Gastroesophageal sphincter (tissue), 4 donors: ENCODE data around the gene AGBL1. TPM values are rescaled to one million over a fixed set of nuclear protein-coding genes. Genes with fewer than 3 reads are reported as not detected.

Source experiments
- ATAC-seq: fragments of 150-250 bp; one replicate; pipeline ENCODE4 v1.9.1; 2016; ENCODE audit warnings: mild to moderate bottlenecking, moderate library complexity
- H3K27ac ChIP-seq, 4 donors: fragments of 200-600 bp; sonication (generic) in 3 of 4; 1 replicate in 3 of 4; 2 replicates in 1 of 4; pipeline ENCODE4 v1.5.1; 2016 to 2019
- H3K27me3 ChIP-seq: fragments of 200-600 bp; sonication (generic); one replicate; pipeline ENCODE4 v1.5.1; 2019
- H3K36me3 ChIP-seq, 2 donors: fragments of 200-600 bp; sonication (generic); one replicate each; pipeline ENCODE4 v1.5.1; 2019; ENCODE audit warnings: control low read depth in 1 of 2
- H3K4me1 ChIP-seq, 3 donors: fragments of 200-600 bp; sonication (generic); 1 replicate in 2 of 3; 2 replicates in 1 of 3; pipeline ENCODE4 v1.5.1; 2016 to 2019; ENCODE audit warnings: control low read depth in 2 of 3
- H3K4me3 ChIP-seq, 2 donors: fragments of 200-600 bp; sonication (generic); one replicate each; pipeline ENCODE4 v1.5.1; 2019; ENCODE audit warnings: mild to moderate bottlenecking in 1 of 2, moderate library complexity in 1 of 2
- H3K9me3 ChIP-seq, 3 donors: fragments of 200-600 bp; sonication (generic); one replicate each; pipeline ENCODE4 v1.5.1; 2017 to 2019; ENCODE audit warnings: control low read depth in 2 of 3
- CTCF ChIP-seq, 4 experiments: fragments of 200-600 bp in 2 of 4; fragments of 450-650 bp in 2 of 4; sonication (generic) in 1 of 4; IDR thresholded peaks; one replicate each; pipeline ENCODE4 v1.5.1; 2017 to 2019; ENCODE audit warnings: antibody characterized with exemption in 4 of 4, mild to moderate bottlenecking in 2 of 4, moderate library complexity in 2 of 4
- EP300 ChIP-seq: sonication (generic); formaldehyde crosslinking; IDR thresholded peaks from one replicate; pipeline ENCODE4 v1.6.1; 2017; ENCODE audit warnings: antibody characterized with exemption, mild to moderate bottlenecking
- POLR2A ChIP-seq, 2 donors: fragments of 450-650 bp; IDR thresholded peaks; one replicate each; pipeline ENCODE4 v1.6.1; 2017; ENCODE audit warnings: antibody characterized with exemption in 2 of 2, mild to moderate bottlenecking in 2 of 2, moderate library complexity in 1 of 2
- POLR2AphosphoS5 ChIP-seq: sonication (generic); formaldehyde crosslinking; IDR thresholded peaks from one replicate; pipeline ENCODE4 v1.6.1; 2017; ENCODE audit warnings: antibody characterized with exemption
- WGBS, 2 donors: methylation state at CpG; one replicate each; pipeline ENCODE4 v1.1.5; 2018; ENCODE audit warnings: low coverage in 1 of 2; 5-methylcytosine and 5-hydroxymethylcytosine counted together
- total RNA-seq, 4 donors: library from RNA; depleted of rRNA; stranded (reverse); fragments of >200 nt; gene quantifications; one replicate each; pipeline ENCODE4 v1.1.0, GENCODE V29; 2016

AGBL1 gene
- total RNA-seq, 4 donors from 2014 or later: 0.12 to 0.13 TPM; not detected in 2

GRCh38 chr15:86237111-86237500 is 157.4 kb downstream of the AGBL1 start:
- H3K9me3 ChIP-seq: no peaks in the 10 kb centered on the region
- WGBS, 2 donors: 66 to 100% methylated on average over 1 to 5 of the region's 5 CpGs
- TF ChIP-seq POLR2AphosphoS5 (no peak), POLR2A (IDR thresholded peaks at IDR 0.05) (no peak), CTCF (IDR thresholded peaks at IDR 0.05) (no peak), EP300 (no peak)
- no peaks in the 10 kb centered on the region for H3K36me3 ChIP-seq
- peaks cover 33% of the 10 kb centered on the region for H3K27me3 ChIP-seq
- H3K4me3 ChIP-seq: no peak overlapping the region
- no peak overlapping the region for H3K27ac ChIP-seq
- H3K4me1 ChIP-seq: peaks cover 0 to 7% (median 3%) of the 10 kb centered on the region in 3 donors
- no peak for ATAC-seq

GRCh38 chr15:86247249-86247955 is 167.7 kb downstream of the AGBL1 start:
- no peak overlapping the region for H3K27ac ChIP-seq
- 86 to 89% methylated on average over 9 of the region's 15 CpGs for WGBS, 2 donors
- no peaks in the 10 kb centered on the region for H3K36me3 ChIP-seq
- no peaks in the 10 kb centered on the region for H3K9me3 ChIP-seq
- no peak for ATAC-seq
- H3K4me3 ChIP-seq: no peak overlapping the region
- H3K4me1 ChIP-seq: no peaks in the 10 kb centered on the region
- H3K27me3 ChIP-seq: no peaks in the 10 kb centered on the region
- TF ChIP-seq EP300: no peak
- TF ChIP-seq POLR2AphosphoS5: no peak
- no peak for TF ChIP-seq POLR2A (IDR thresholded peaks at IDR 0.05)
- no peak for TF ChIP-seq CTCF (IDR thresholded peaks at IDR 0.05)

- Histone ChIP-seq H3K27ac (no peak overlapping the region), H3K4me3 (no peak overlapping the region), H3K9me3 (no peaks in the 10 kb centered on the region), H3K36me3 (no peaks in the 10 kb centered on the region), H3K4me1 (no peaks in the 10 kb centered on the region), H3K27me3 (no peaks in the 10 kb centered on the region)
- no peak for TF ChIP-seq CTCF (IDR thresholded peaks at IDR 0.05)
- no peak for TF ChIP-seq EP300
- no peak for TF ChIP-seq POLR2AphosphoS5
- no peak for TF ChIP-seq POLR2A (IDR thresholded peaks at IDR 0.05)
- WGBS, 2 donors: 75% methylated on average over 2 of the region's 2 CpGs; no CpG with 5 or more reads in 1 of the 2 donors
- no peak for ATAC-seq
Observed at GRCh38 chr15:86255247-86255646, 175.6 kb downstream of the AGBL1 start.

GRCh38 chr15:86256628-86257027 is 177.0 kb downstream of the AGBL1 start:
- WGBS, 2 donors: 50 to 81% methylated on average over 3 to 6 of the region's 6 CpGs
- TF ChIP-seq CTCF (IDR thresholded peaks at IDR 0.05) (no peak), POLR2AphosphoS5 (no peak), EP300 (no peak)
- Histone ChIP-seq H3K36me3 (no peaks in the 10 kb centered on the region), H3K4me3 (no peak overlapping the region), H3K27ac (no peak overlapping the region), H3K4me1 (no peaks in the 10 kb centered on the region), H3K27me3 (no peaks in the 10 kb centered on the region), H3K9me3 (no peaks in the 10 kb centered on the region)
- no peak for ATAC-seq

- H3K4me3 ChIP-seq: no peak overlapping the region
- no peaks in the 10 kb centered on the region for H3K36me3 ChIP-seq
- no peaks in the 10 kb centered on the region for H3K9me3 ChIP-seq
- H3K27me3 ChIP-seq: no peaks in the 10 kb centered on the region
- WGBS, 2 donors: 58 to 61% methylated on average over 4 to 5 of the region's 5 CpGs
- H3K27ac ChIP-seq: no peak overlapping the region
- ATAC-seq: no peak
- H3K4me1 ChIP-seq: no peaks in the 10 kb centered on the region
- no peak for TF ChIP-seq CTCF (IDR thresholded peaks at IDR 0.05)
- no peak for TF ChIP-seq EP300
- no peak for TF ChIP-seq POLR2AphosphoS5
- TF ChIP-seq POLR2A (IDR thresholded peaks at IDR 0.05): no peak
Observed at GRCh38 chr15:86259589-86259988, 179.9 kb downstream of the AGBL1 start.
